Uterus (tissue), 4 donors: ENCODE measurements around the gene SLC12A5. TPM values are rescaled to one million over a fixed set of nuclear protein-coding genes. Genes with fewer than 3 reads are reported as not detected.

Experiments
- DNase-seq, 2 donors: peaks; one replicate each; pipeline ENCODE4 v3.0.0-alpha.2; 2019 to 2020
- H3K27ac ChIP-seq, 2 donors: fragments of 200-600 bp; sonication (generic); 1 replicate in 1 of 2; 2 replicates in 1 of 2; pipeline ENCODE4 v1.5.1; 2016 to 2018
- H3K27me3 ChIP-seq, 2 donors: fragments of 200-600 bp; sonication (generic); one replicate each; pipeline ENCODE4 v1.5.1; 2018 to 2019; ENCODE audit warnings: control low read depth in 1 of 2
- H3K36me3 ChIP-seq, 2 donors: fragments of 200-600 bp; sonication (generic); one replicate each; pipeline ENCODE4 v1.5.1; 2019; ENCODE audit warnings: control low read depth in 1 of 2
- H3K4me1 ChIP-seq, 2 donors: fragments of 200-600 bp; sonication (generic); one replicate each; pipeline ENCODE4 v1.5.1; 2018 to 2019; ENCODE audit warnings: control low read depth in 1 of 2
- H3K4me3 ChIP-seq, 2 donors: fragments of 200-600 bp; sonication (generic); 1 replicate in 1 of 2; 2 replicates in 1 of 2; pipeline ENCODE4 v1.5.1; 2018 to 2019; ENCODE audit warnings: mild to moderate bottlenecking in 1 of 2
- H3K9me3 ChIP-seq, 2 donors: fragments of 200-600 bp; sonication (generic); one replicate each; pipeline ENCODE4 v1.5.1; 2019; ENCODE audit warnings: control low read depth in 1 of 2
- CTCF ChIP-seq, 4 experiments: fragments of 200-600 bp in 2 of 4; fragments of 450-650 bp in 2 of 4; sonication (generic) in 2 of 4; IDR thresholded peaks; one replicate each; pipeline ENCODE4 v1.5.1; 2016 to 2019; ENCODE audit warnings: antibody characterized with exemption in 4 of 4, mild to moderate bottlenecking in 2 of 4, moderate library complexity in 1 of 4
- POLR2A ChIP-seq, 2 donors: fragments of 450-650 bp; IDR thresholded peaks; one replicate each; pipeline ENCODE4 v1.6.1; 2016; ENCODE audit warnings: antibody characterized with exemption in 2 of 2, mild to moderate bottlenecking in 1 of 2, moderate library complexity in 1 of 2
- intact Hi-C: fragments of 100-400 bp; cut with DNase I; formaldehyde crosslinking; loops from one replicate; pipeline ENCODE4 v1.15.1; 2023; ENCODE audit warnings: low total_unique reads
- total RNA-seq, 4 donors: library from RNA; depleted of rRNA in 3 of 4; stranded (reverse); fragments of >200 nt in 3 of 4; gene quantifications; one replicate each; pipeline versions ENCODE4 v1.1.0 to v1.2.4, GENCODE V29; 2014 to 2023
- donor health status: DM: yes; HTN: yes; CAD: no.

SLC12A5 gene
- total RNA-seq, 4 donors from 2014 or later: 0.35 TPM; not detected in 3

- no peak for TF ChIP-seq POLR2A (IDR thresholded peaks at IDR 0.05)
Measured at GRCh38 chr20:46060301-46060881, 31.4 kb downstream of the SLC12A5 start.

GRCh38 chr20:46060975-46061374 lies 32.0 kb downstream of the SLC12A5 start:
- TF ChIP-seq POLR2A (IDR thresholded peaks at IDR 0.05) (no peak), CTCF (IDR thresholded peaks at IDR 0.05) (no peak)
- Histone ChIP-seq H3K9me3 (no peaks in the 10 kb centered on the region), H3K27ac (no peak overlapping the region), H3K4me1 (peaks cover 0 to 4% of the 10 kb centered on the region in 2 donors), H3K36me3 (no peaks in the 10 kb centered on the region), H3K4me3 (no peak overlapping the region), H3K27me3 (peaks cover 0 to 6% of the 10 kb centered on the region in 2 donors)
- DNase-seq: no peak
- intact Hi-C loops: no loop called here

More at GRCh38 chr20:46060301-46060881, 31.4 kb downstream of the SLC12A5 start:
- DNase-seq: no peak
- H3K9me3 ChIP-seq: no peaks in the 10 kb centered on the region
- no peak overlapping the region for H3K27ac ChIP-seq
- H3K36me3 ChIP-seq: no peaks in the 10 kb centered on the region
- no peak overlapping the region for H3K4me3 ChIP-seq
- intact Hi-C loops: no loop called here
- H3K27me3 ChIP-seq: peaks cover 0 to 6% of the 10 kb centered on the region in 2 donors
- H3K4me1 ChIP-seq: peaks cover 0 to 4% of the 10 kb centered on the region in 2 donors

GRCh38 chr20:46062151-46062550 lies 33.1 kb downstream of the SLC12A5 start:
- intact Hi-C loops: no loop called here
- Histone ChIP-seq H3K4me3 (no peak overlapping the region), H3K27ac (no peak overlapping the region), H3K9me3 (no peaks in the 10 kb centered on the region), H3K4me1 (peaks cover 0 to 4% of the 10 kb centered on the region in 2 donors), H3K36me3 (no peaks in the 10 kb centered on the region), H3K27me3 (peaks cover 0 to 6% of the 10 kb centered on the region in 2 donors)
- DNase-seq: no peak
- TF ChIP-seq POLR2A (IDR thresholded peaks at IDR 0.05) (no peak), CTCF (IDR thresholded peaks at IDR 0.05) (no peak)

GRCh38 chr20:46062621-46063020 lies 33.6 kb downstream of the SLC12A5 start:
- Histone ChIP-seq H3K27ac (no peak overlapping the region), H3K4me3 (no peak overlapping the region), H3K27me3 (peaks cover 0 to 4% of the 10 kb centered on the region in 2 donors), H3K9me3 (no peaks in the 10 kb centered on the region), H3K4me1 (peaks cover 0 to 4% of the 10 kb centered on the region in 2 donors), H3K36me3 (no peaks in the 10 kb centered on the region)
- intact Hi-C loops: no loop called here
- no peak for TF ChIP-seq POLR2A (IDR thresholded peaks at IDR 0.05)
- no peak for TF ChIP-seq CTCF (IDR thresholded peaks at IDR 0.05)
- no peak for DNase-seq

- Histone ChIP-seq H3K27me3 (no peaks in the 10 kb centered on the region), H3K4me1 (peaks cover 0 to 4% of the 10 kb centered on the region in 2 donors), H3K27ac (no peak overlapping the region), H3K4me3 (no peak overlapping the region), H3K36me3 (no peaks in the 10 kb centered on the region), H3K9me3 (no peaks in the 10 kb centered on the region)
- TF ChIP-seq POLR2A (IDR thresholded peaks at IDR 0.05): no peak
- TF ChIP-seq CTCF (IDR thresholded peaks at IDR 0.05): no peak
- no peak for DNase-seq
- intact Hi-C loops: no loop called here
Measured at GRCh38 chr20:46063151-46063550, 34.1 kb downstream of the SLC12A5 start.
